ENCODE measurements around the gene SYNE1. TPM values are rescaled to one million over a fixed set of nuclear protein-coding genes. Genes with fewer than 3 reads are reported as not detected.
"Not testable (repeated sequence)": the region's sequence is repeated elsewhere in the genome, so short reads cannot be mapped to it uniquely, and the experiment has no call there.

Gene SYNE1
- total RNA-seq, 4 donors from 2014 or later: 29.1 to 51.5 (median 45.6) TPM

DNA sequence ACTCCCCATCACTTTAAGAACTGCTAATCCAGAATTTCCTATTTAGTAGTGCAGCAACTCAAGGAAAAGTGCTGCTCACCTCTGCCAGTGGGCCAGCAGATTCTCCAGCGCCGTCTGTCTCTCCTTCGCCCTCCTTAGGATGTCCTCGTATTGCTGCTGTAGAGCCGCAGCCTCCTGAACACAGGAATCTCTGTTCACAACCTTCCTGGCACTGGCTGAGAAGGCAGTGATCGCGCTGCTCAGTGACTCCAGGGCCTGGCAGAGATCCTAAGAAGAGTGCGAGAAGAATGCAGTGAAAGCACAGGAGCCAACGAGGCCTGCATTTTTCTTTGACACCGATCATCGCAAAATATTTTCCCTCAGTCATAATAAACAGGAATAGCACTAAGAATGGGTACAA, 209.0 kb downstream of the SYNE1 start:
- H3K36me3 ChIP-seq: no peaks in the 10 kb centered on the region
- no peak for ATAC-seq
- no peaks in the 10 kb centered on the region for H3K4me1 ChIP-seq
- DNase-seq: no peak
- H3K27me3 ChIP-seq: no peaks in the 10 kb centered on the region
- H3K4me3 ChIP-seq: no peak overlapping the region
- no peak overlapping the region for H3K27ac ChIP-seq
- H3K9me3 ChIP-seq: no peaks in the 10 kb centered on the region
- intact Hi-C loops (cut with DNase I; ENCODE audit: low total_unique reads): no loop called here
- no peak for TF ChIP-seq POLR2A (IDR thresholded peaks at IDR 0.05)
- TF ChIP-seq, protein P1, sequence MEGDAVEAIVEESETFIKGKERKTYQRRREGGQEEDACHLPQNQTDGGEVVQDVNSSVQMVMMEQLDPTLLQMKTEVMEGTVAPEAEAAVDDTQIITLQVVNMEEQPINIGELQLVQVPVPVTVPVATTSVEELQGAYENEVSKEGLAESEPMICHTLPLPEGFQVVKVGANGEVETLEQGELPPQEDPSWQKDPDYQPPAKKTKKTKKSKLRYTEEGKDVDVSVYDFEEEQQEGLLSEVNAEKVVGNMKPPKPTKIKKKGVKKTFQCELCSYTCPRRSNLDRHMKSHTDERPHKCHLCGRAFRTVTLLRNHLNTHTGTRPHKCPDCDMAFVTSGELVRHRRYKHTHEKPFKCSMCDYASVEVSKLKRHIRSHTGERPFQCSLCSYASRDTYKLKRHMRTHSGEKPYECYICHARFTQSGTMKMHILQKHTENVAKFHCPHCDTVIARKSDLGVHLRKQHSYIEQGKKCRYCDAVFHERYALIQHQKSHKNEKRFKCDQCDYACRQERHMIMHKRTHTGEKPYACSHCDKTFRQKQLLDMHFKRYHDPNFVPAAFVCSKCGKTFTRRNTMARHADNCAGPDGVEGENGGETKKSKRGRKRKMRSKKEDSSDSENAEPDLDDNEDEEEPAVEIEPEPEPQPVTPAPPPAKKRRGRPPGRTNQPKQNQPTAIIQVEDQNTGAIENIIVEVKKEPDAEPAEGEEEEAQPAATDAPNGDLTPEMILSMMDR (IDR thresholded peaks at IDR 0.05 in 4 of 5, conservative IDR thresholded peaks at IDR 0.05 in 1 of 5): no peak
- in situ Hi-C loops (cut with MboI; ENCODE audit: low sequenced_read_pairs in 4 of 4): no loop called here

DNA sequence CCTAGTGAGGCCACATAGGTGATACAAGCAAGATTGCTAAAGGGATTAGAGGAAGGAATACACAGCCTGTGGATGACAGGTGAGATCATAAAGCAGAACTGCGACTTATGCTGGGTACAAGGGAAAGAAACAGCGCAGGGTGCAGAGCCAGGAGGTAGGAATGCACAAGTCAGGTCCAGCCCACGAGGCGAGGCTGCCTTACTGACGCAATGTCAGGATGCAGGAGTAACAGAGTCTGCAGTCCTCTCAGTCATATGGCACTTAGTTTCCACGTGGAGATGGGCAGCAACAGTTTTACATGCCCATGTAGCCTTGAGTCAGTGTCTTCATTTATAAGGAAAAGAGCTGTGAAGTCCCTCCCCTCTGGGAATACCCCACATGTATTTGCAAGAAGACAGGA, 210.9 kb downstream of the SYNE1 start:
- ATAC-seq: peak in 1 of 2 donors; percentile 73
- intact Hi-C loops (cut with DNase I; ENCODE audit: low total_unique reads): no loop called here

DNA sequence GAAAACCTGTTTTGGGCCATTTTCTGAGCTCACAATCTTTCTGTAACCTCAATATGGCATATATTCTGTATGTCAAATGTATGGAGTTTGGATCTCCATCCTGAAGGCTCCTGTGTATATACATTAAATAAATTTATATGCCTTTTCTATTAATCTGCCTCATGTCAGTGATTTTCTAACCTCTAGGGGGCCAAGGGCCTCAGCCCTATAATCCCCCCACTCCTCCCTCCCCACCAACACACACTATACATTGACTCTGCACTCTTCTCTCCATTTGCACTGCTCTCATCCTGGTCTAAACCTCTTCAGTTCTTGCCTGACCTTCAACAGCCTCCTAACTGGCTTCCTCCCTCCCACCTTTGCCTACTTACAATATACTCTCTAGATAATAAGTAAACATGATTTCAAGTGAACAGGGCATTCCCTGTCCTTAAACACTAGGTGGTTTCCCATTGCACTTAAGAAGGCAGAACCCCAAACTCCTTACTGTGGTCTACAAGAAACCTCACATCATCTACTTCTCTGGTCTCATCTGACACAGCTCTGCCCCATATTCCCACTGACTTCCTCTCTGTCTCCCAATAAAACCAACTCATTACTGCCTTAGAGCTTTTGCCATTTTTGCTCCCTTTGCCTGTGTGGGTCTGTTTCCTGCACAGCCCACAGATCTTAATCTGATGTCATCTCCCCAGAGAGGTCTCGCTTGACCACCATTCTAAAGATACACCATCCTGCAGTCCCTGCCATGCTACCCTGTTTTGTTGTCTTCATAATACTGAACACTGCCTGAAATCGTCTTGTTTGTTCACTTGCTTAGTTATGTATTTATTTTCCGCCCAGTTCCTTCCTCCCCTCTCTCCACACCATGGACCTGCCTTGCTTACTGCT, 213.7 kb downstream of the SYNE1 start:
- Histone ChIP-seq H3K27me3 (no peaks in the 10 kb centered on the region), H3K36me3 (no peaks in the 10 kb centered on the region), H3K4me1 (no peaks in the 10 kb centered on the region), H3K4me3 (no peak overlapping the region), H3K27ac (no peak overlapping the region), H3K9me3 (no peaks in the 10 kb centered on the region)
- no peak for ATAC-seq
- in situ Hi-C loops (cut with MboI; ENCODE audit: low sequenced_read_pairs in 4 of 4) (no loop called here), intact Hi-C loops (cut with DNase I; ENCODE audit: low total_unique reads) (no loop called here)
- no peak for DNase-seq
- TF ChIP-seq, protein P1 (IDR thresholded peaks at IDR 0.05 in 4 of 5, conservative IDR thresholded peaks at IDR 0.05 in 1 of 5): no peak
- no peak for TF ChIP-seq POLR2A (IDR thresholded peaks at IDR 0.05)

More for the DNA sequence above, 210.9 kb downstream of the SYNE1 start:
- in situ Hi-C loops (cut with MboI; ENCODE audit: low sequenced_read_pairs in 4 of 4): no loop called here
- Histone ChIP-seq H3K36me3 (no peaks in the 10 kb centered on the region), H3K4me3 (no peak overlapping the region), H3K27me3 (no peaks in the 10 kb centered on the region), H3K9me3 (no peaks in the 10 kb centered on the region), H3K27ac (no peak overlapping the region), H3K4me1 (no peaks in the 10 kb centered on the region)
- TF ChIP-seq POLR2A (IDR thresholded peaks at IDR 0.05): no peak
- TF ChIP-seq, protein P1 (IDR thresholded peaks at IDR 0.05 in 4 of 5, conservative IDR thresholded peaks at IDR 0.05 in 1 of 5): no peak
- peak in 1 of 2 donors; percentile 20 for DNase-seq

DNA sequence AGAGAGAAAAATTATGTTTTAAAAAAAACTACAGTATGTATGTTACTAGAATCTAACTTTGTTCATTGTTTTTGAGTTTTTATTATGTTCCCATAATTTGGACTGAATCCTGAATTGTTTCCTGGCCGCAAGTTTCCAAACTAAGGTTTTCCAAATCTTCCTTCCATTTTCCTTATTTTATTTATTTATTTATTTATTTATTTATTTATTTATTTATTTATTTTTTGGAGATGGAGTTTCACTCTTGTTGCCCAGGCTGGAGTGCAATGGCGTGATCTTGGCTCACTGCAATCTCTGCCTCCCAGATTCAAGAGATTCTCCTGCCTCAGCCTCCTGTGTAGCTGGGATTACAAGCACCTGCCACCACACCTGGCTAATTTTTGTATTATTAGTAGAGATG, 215.7 kb downstream of the SYNE1 start:
- ATAC-seq; H3K9me3 ChIP-seq; intact Hi-C loops (cut with DNase I; ENCODE audit: low total_unique reads); DNase-seq; H3K27ac ChIP-seq; in situ Hi-C loops (cut with MboI; ENCODE audit: low sequenced_read_pairs in 4 of 4); H3K4me1 ChIP-seq; H3K27me3 ChIP-seq; H3K4me3 ChIP-seq; H3K36me3 ChIP-seq: not testable (repeated sequence)

DNA sequence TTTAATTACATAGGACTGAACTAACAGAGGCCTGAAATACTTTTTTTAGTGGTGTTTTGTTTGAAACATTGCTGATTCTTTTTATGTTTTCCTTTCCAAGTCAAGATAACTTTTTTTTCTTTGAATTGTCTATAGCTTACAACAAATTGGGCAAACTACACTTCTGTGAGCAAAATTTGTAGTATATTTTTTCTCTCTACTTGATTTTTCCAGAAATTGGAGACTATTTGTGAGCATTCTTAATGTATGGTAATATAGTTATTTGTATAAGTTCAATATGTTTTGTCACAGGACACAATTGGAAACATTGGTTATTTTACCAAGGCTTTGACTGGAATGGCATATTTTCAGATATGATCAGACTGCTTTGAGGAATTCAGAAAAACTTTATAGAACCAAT, 216.5 kb downstream of the SYNE1 start:
- intact Hi-C loops (cut with DNase I; ENCODE audit: low total_unique reads): no loop called here
- DNase-seq (no peak), ATAC-seq (no peak)
- Histone ChIP-seq H3K27ac (no peak overlapping the region), H3K4me1 (no peaks in the 10 kb centered on the region), H3K9me3 (no peaks in the 10 kb centered on the region), H3K36me3 (no peaks in the 10 kb centered on the region), H3K27me3 (no peaks in the 10 kb centered on the region), H3K4me3 (no peak overlapping the region)
- in situ Hi-C loops (cut with MboI; ENCODE audit: low sequenced_read_pairs in 4 of 4): no loop called here
- TF ChIP-seq, protein P1 (IDR thresholded peaks at IDR 0.05 in 4 of 5, conservative IDR thresholded peaks at IDR 0.05 in 1 of 5): no peak
- no peak for TF ChIP-seq POLR2A (IDR thresholded peaks at IDR 0.05)
